Measurements from ENCODE around the gene RAB11FIP4.

DNA sequence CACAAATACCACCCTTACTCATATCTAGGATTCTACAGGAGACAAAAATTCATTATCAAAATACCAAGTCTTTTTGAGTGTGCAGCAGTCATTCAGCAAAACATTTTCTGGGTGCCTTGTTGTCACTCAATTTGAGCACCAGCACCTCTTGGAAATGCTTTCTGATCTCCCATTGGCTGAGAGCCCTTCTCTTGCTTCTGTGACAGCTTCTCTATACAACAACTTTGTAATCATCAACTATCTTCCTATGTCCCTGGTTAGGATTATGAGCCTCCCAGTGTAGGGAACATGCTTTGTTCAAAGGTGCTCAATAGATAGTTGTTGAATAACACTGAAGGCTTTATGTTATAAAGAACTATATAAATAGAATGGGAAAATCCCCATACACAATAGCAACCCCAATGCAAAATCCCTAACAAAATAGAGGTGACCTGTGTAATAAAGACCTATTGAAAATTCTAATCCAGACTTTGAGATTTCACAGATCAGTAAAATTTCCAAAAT is 10.3 kb upstream of the RAB11FIP4 start:
- TF ChIP-seq CTCF (IDR thresholded peaks at IDR 0.05) (no peak), POLR2A (IDR thresholded peaks at IDR 0.05) (no peak)
